GM12873 (cell line): ENCODE measurements around the gene MRGPRX1.

ENCODE experiments used
- CTCF ChIP-seq: IDR thresholded peaks from 2 replicates; pipeline ENCODE4 v1.5.1; 2012; ENCODE audit warnings: low read depth, mild to moderate bottlenecking, moderate library complexity, low read length, control low read depth; ENCODE audit not compliant: insufficient read depth; ENCODE audit errors: missing control alignments

MRGPRX1 gene

DNA sequence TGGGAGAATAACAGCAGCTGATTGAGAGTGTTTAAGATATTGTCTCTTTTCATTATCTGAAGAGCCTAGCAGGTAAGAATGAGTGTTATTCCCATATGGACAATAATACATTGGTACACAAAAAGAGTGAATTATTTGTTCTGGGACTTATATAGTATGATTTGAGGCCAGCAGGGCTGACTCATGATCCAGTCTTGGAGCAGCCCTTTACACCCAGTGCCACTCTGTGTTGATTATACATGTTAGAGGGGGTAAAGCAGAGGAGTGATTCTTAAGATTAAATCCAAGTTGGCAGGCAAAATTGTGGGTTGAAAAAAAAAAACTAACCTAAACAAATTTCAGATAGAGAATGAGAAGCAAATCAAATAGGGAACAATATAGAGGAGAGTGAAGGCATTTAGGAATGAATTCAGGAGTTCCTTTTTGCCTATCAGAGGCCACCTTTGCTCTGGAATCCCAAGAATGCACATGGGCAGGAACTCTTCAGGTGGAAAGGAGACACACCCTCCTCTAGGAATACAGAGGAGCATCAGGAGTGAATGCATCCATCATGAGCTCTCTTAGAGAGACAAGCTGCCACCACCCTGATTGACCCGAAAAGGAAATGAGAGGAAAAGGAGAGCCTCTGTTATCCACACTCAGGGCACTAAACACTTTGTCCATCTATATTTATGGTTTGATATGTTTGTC lies 19.2 kb upstream of the MRGPRX1 start:
- no peak for TF ChIP-seq CTCF

- TF ChIP-seq CTCF, result no peak
Observed at GRCh38 chr11:18956630-18957029, 17.4 kb upstream of the MRGPRX1 start.

DNA sequence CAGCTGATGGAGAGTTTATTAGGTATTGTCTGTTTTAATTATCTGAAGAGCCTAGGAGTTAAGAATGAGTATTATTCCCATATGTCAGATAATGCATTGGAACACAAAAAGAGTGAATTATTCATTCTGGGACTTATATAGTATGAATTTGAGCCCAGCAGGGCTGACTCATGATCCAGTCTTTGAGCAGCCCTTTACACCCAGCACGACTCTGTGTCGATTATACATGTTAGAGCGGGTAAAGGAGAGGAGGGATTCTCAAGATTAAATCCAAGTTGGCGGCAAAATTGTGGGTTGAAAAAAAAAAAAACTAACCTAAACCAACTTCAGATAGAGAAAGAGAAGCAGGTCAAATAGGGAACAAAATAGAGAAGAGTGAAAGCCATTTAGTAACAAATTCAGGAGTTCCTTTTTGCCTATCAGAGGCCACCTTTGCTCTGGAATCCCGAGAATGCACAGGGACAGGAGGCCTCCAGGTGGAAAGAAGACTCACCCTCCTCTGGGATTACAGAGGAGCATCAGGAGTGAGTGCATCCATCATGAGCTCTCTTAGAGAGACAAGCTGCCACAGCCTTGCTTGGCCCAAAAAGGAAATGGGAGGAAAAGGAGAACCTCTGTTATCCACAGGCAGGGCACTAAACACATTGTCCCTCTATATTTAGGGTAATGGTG lies 3.1 kb downstream of the MRGPRX1 start:
- TF ChIP-seq CTCF, result no peak

DNA sequence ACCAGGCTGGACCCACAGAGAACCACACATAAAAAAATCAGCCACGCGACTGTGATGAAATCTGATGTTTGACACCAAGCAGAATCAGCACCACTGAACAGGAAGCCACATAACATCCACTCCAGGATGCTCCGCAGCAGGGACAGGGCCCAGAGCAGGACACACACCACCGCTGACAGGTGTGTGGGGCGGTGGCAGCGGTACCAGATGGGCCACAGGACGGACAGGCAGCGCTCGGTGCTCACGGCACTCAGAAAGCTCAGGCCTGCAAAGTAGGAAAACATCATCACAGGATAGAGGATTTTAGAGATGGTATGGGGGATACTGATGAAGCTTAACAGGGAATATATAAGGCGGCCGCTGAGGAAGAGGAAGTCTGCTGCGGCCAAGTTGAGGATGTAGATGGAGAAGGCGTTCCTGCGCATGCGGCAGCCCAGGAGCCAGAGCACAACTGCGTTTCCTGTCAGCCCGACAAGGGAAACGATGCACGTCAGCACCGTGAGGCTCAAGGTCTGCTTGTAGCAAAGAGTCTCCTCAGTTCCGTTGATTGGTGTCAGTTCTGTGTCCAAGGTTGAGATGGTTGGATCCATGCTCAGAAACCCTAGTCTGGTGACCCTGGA lies 4.9 kb downstream of the MRGPRX1 start:
- TF ChIP-seq CTCF, result no peak

GRCh38 chr11:18927550-18928322 lies 11.5 kb downstream of the MRGPRX1 start:
- no peak for TF ChIP-seq CTCF

DNA sequence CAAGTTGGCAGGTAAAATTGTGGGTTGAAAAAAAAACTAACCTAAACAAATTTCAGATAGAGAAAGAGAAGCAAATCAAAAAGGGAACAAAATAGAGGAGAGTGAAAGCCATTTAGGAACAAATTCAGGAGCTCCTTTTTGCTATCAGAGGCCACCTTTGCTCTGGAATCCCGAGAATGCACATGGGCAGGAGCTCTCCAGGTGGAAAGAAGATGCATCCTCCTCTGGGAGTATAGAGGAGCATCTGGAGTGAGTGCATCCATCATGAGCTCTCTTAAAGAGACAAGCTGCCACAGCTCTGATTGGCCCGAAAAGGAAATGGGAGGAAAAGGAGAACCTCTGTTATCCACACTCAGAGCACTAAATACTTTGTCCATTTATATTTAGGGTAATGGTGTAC lies 26.3 kb downstream of the MRGPRX1 start:
- TF ChIP-seq CTCF, result no peak

GRCh38 chr11:18907391-18907790 lies 31.8 kb downstream of the MRGPRX1 start:
- no peak for TF ChIP-seq CTCF
